Esophagus squamous epithelium (tissue), 4 donors: ENCODE measurements around the gene DNMT3B.

Experiments used
- CTCF ChIP-seq, 6 experiments: fragments of 450-650 bp in 4 of 6; fragments of 200-600 bp in 2 of 6; sonication (generic) in 2 of 6; IDR thresholded peaks; one replicate each; pipeline ENCODE4 v1.5.1; 2016 to 2019; ENCODE audit warnings: antibody characterized with exemption in 6 of 6, mild to moderate bottlenecking in 4 of 6, moderate library complexity in 4 of 6
- POLR2A ChIP-seq, 4 donors: fragments of 450-650 bp; IDR thresholded peaks; one replicate each; pipeline ENCODE4 v1.6.1; 2017; ENCODE audit warnings: antibody characterized with exemption in 4 of 4, mild to moderate bottlenecking in 4 of 4, moderate library complexity in 3 of 4

GRCh38 chr20:32806356-32806755 lies 44.2 kb downstream of the DNMT3B start:
- TF ChIP-seq CTCF (IDR thresholded peaks at IDR 0.05), result no peak
- no peak for TF ChIP-seq POLR2A (IDR thresholded peaks at IDR 0.05)
